ENCODE results near the gene KCNQ5.

KCNQ5 gene

GRCh38 chr6:72760114-72760793, 138.4 kb downstream of the KCNQ5 start:
- Histone ChIP-seq H3K27ac (replicated peaks; ENCODE audit: low read length) (no peak overlapping the region), H3K9ac (ENCODE audit: low read depth, low read length, poor library complexity) (no peak overlapping the region), H3K79me1 (ENCODE audit: low read depth, low read length) (no peaks in the 10 kb centered on the region), H4K91ac (ENCODE audit: low read depth, low read length, poor library complexity) (no peak overlapping the region), H3K27me3 (ENCODE audit: control insufficient read depth in 3 of 3, insufficient read depth in 3 of 3, low read depth in 1 of 3, low read length in 3 of 3) (no peaks in the 10 kb centered on the region), H3K4me3 (ENCODE audit: low read length in 2 of 2) (no peak overlapping the region), H4K8ac (ENCODE audit: low read depth, low read length) (no peak overlapping the region), H2AK5ac (ENCODE audit: low read depth, low read length) (no peak overlapping the region), H2BK120ac (ENCODE audit: low read depth, low read length) (no peak overlapping the region), H3K9me3 (replicated peaks in 1 of 2; ENCODE audit: control insufficient read depth in 2 of 2, insufficient read depth in 1 of 2, low read depth in 1 of 2, low read length in 2 of 2) (no peaks in the 10 kb centered on the region), H3K4me1 (ENCODE audit: control insufficient read depth in 2 of 2, insufficient read depth in 1 of 2, low read depth in 1 of 2, low read length in 2 of 2) (peaks cover 0 to 1% of the 10 kb centered on the region in 2 donors), H3K14ac (ENCODE audit: low read length) (no peak overlapping the region), H2BK5ac (ENCODE audit: low read length) (no peak overlapping the region), H2BK12ac (ENCODE audit: low read length) (no peak overlapping the region), H2BK15ac (ENCODE audit: low read length) (no peak overlapping the region), H3K36me3 (replicated peaks in 1 of 2; ENCODE audit: control insufficient read depth in 2 of 2, insufficient read depth in 2 of 2, low read length in 2 of 2) (no peaks in the 10 kb centered on the region), H2AFZ (ENCODE audit: low read length) (no peak overlapping the region), H3K18ac (ENCODE audit: low read length) (no peak overlapping the region), H3K4me2 (ENCODE audit: insufficient read depth, low read length, poor library complexity, severe bottlenecking) (no peak overlapping the region), H3K23ac (ENCODE audit: low read depth, low read length, poor library complexity) (no peak overlapping the region), H3K4ac (ENCODE audit: low read length) (no peak overlapping the region)
- WGBS, 2 donors (ENCODE audit: extremely low coverage in 2 of 2, insufficient read length in 2 of 2, insufficient replicate concordance in 1 of 2), result no CpG with 5 or more reads among the region's 4 CpGs
- no peak for DNase-seq (ENCODE audit: low spot score)

DNA sequence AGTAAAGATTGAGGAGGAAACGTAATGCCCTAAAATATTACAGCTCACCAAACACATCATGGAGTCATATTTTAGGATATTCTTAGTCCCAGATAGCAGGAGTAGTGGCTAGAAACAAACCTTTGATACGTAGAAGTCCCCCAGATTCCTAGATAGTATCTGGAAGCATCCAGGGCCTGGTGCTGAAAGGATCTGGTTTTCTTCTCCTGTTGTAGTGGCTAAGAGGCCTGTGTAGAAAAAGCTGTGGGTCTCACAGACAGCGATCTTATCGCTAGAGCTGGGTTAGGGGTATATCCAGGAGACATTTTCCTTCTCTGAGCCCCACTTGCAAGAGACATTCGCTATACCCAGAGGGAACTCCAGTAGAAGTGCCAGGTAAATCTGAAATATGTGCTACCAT, 139.9 kb downstream of the KCNQ5 start:
- Histone ChIP-seq H3K18ac (ENCODE audit: low read length) (peak overlapping the region; percentile 38), H3K9ac (ENCODE audit: low read depth, low read length, poor library complexity) (no peak overlapping the region), H2AK5ac (ENCODE audit: low read depth, low read length) (no peak overlapping the region), H2BK5ac (ENCODE audit: low read length) (no peak overlapping the region), H3K79me1 (ENCODE audit: low read depth, low read length) (no peaks in the 10 kb centered on the region), H3K36me3 (replicated peaks in 1 of 2; ENCODE audit: control insufficient read depth in 2 of 2, insufficient read depth in 2 of 2, low read length in 2 of 2) (no peaks in the 10 kb centered on the region), H4K91ac (ENCODE audit: low read depth, low read length, poor library complexity) (no peak overlapping the region), H3K4ac (ENCODE audit: low read length) (no peak overlapping the region), H2BK12ac (ENCODE audit: low read length) (no peak overlapping the region), H2BK120ac (ENCODE audit: low read depth, low read length) (no peak overlapping the region), H2AFZ (ENCODE audit: low read length) (no peak overlapping the region), H3K4me3 (ENCODE audit: low read length in 2 of 2) (no peak overlapping the region), H3K9me3 (replicated peaks in 1 of 2; ENCODE audit: control insufficient read depth in 2 of 2, insufficient read depth in 1 of 2, low read depth in 1 of 2, low read length in 2 of 2) (no peaks in the 10 kb centered on the region), H3K23ac (ENCODE audit: low read depth, low read length, poor library complexity) (no peak overlapping the region), H2BK15ac (ENCODE audit: low read length) (no peak overlapping the region), H4K8ac (ENCODE audit: low read depth, low read length) (no peak overlapping the region), H3K27me3 (ENCODE audit: control insufficient read depth in 3 of 3, insufficient read depth in 3 of 3, low read depth in 1 of 3, low read length in 3 of 3) (no peaks in the 10 kb centered on the region), H3K4me2 (ENCODE audit: insufficient read depth, low read length, poor library complexity, severe bottlenecking) (no peak overlapping the region), H3K4me1 (ENCODE audit: control insufficient read depth in 2 of 2, insufficient read depth in 1 of 2, low read depth in 1 of 2, low read length in 2 of 2) (peaks cover 0 to 1% of the 10 kb centered on the region in 2 donors), H3K14ac (ENCODE audit: low read length) (no peak overlapping the region), H3K27ac (replicated peaks; ENCODE audit: low read length) (no peak overlapping the region)
- no CpG with 5 or more reads among the region's 5 CpGs for WGBS, 2 donors (ENCODE audit: extremely low coverage in 2 of 2, insufficient read length in 2 of 2, insufficient replicate concordance in 1 of 2)
- DNase-seq (ENCODE audit: low spot score), result no peak

DNA sequence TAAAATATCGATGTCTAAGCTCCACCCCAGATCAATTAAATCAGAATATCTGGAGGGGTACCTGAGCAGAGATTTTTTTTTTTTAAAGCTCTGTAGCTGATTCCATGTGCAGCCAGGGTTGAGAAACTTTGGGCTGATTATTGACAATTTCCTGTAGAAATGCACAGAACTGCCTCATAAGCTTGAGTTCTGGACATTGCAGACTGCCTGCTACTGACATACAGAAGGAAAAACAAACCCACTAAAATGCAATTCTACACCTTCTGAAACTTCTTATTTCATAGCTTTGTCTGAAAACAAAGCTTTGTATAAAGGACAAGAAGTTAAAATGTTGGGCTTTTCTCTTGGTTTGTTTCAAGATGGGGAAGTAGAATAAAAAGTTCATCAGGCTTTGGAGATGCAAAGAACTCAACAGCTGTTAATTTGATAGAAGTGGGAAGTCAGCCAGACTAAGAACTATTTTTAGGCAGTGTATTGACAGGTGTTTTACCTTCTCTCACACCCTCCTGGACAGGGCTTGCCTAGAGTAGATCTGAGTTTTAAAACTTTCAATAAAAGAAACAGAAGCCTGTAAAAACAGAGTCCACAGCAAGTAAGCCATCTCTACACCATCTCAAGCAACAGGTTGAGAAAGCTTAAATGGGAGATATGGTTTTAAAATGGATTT, 147.7 kb downstream of the KCNQ5 start:
- H4K91ac ChIP-seq (ENCODE audit: low read depth, low read length, poor library complexity), result no peak overlapping the region

DNA sequence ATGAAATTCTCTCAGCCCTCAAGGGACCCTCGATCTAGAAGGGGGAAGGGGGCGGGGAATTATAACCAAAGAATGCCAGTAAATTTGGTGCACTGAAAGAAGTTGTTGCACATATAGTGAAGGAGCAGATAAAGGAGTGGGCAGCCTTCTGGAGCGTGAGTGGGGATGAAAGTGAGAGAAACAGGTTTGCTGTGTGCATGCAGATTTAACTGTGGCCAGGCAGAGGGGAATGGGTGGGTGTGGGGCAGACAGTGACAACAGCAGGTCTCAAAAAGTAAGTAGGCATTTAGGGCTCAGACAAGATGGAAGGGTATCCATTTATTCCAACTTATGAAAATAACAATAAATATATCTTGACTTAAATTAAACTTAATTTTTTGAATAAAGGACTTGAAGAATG, 149.1 kb downstream of the KCNQ5 start:
- Histone ChIP-seq H2AK5ac (ENCODE audit: low read depth, low read length) (no peak overlapping the region), H3K9ac (ENCODE audit: low read depth, low read length, poor library complexity) (no peak overlapping the region), H3K27me3 (ENCODE audit: control insufficient read depth in 3 of 3, insufficient read depth in 3 of 3, low read depth in 1 of 3, low read length in 3 of 3) (no peaks in the 10 kb centered on the region), H3K36me3 (replicated peaks in 1 of 2; ENCODE audit: control insufficient read depth in 2 of 2, insufficient read depth in 2 of 2, low read length in 2 of 2) (no peaks in the 10 kb centered on the region), H3K4me2 (ENCODE audit: insufficient read depth, low read length, poor library complexity, severe bottlenecking) (no peak overlapping the region), H3K4ac (ENCODE audit: low read length) (no peak overlapping the region), H4K91ac (ENCODE audit: low read depth, low read length, poor library complexity) (no peak overlapping the region), H2BK12ac (ENCODE audit: low read length) (no peak overlapping the region), H2BK15ac (ENCODE audit: low read length) (no peak overlapping the region), H3K23ac (ENCODE audit: low read depth, low read length, poor library complexity) (no peak overlapping the region), H3K14ac (ENCODE audit: low read length) (peak overlapping the region; percentile 56), H2BK120ac (ENCODE audit: low read depth, low read length) (no peak overlapping the region), H3K9me3 (replicated peaks in 1 of 2; ENCODE audit: control insufficient read depth in 2 of 2, insufficient read depth in 1 of 2, low read depth in 1 of 2, low read length in 2 of 2) (no peaks in the 10 kb centered on the region), H4K8ac (ENCODE audit: low read depth, low read length) (no peak overlapping the region), H2AFZ (ENCODE audit: low read length) (no peak overlapping the region), H2BK5ac (ENCODE audit: low read length) (no peak overlapping the region), H3K18ac (ENCODE audit: low read length) (no peak overlapping the region), H3K27ac (replicated peaks; ENCODE audit: low read length) (no peak overlapping the region), H3K79me1 (ENCODE audit: low read depth, low read length) (no peaks in the 10 kb centered on the region), H3K4me3 (ENCODE audit: low read length in 2 of 2) (no peak overlapping the region), H3K4me1 (ENCODE audit: control insufficient read depth in 2 of 2, insufficient read depth in 1 of 2, low read depth in 1 of 2, low read length in 2 of 2) (no peaks in the 10 kb centered on the region)
- no peak for DNase-seq (ENCODE audit: low spot score)
- WGBS, 2 donors (ENCODE audit: extremely low coverage in 2 of 2, insufficient read length in 2 of 2, insufficient replicate concordance in 1 of 2), result no CpG with 5 or more reads among the region's 3 CpGs

More for the DNA sequence above, 147.7 kb downstream of the KCNQ5 start:
- Histone ChIP-seq H3K4me3 (ENCODE audit: low read length in 2 of 2) (no peak overlapping the region), H3K14ac (ENCODE audit: low read length) (no peak overlapping the region), H2BK15ac (ENCODE audit: low read length) (no peak overlapping the region), H2BK12ac (ENCODE audit: low read length) (no peak overlapping the region), H3K79me1 (ENCODE audit: low read depth, low read length) (no peaks in the 10 kb centered on the region), H3K4ac (ENCODE audit: low read length) (no peak overlapping the region), H2BK5ac (ENCODE audit: low read length) (no peak overlapping the region), H3K9me3 (replicated peaks in 1 of 2; ENCODE audit: control insufficient read depth in 2 of 2, insufficient read depth in 1 of 2, low read depth in 1 of 2, low read length in 2 of 2) (no peaks in the 10 kb centered on the region), H3K18ac (ENCODE audit: low read length) (no peak overlapping the region), H3K27ac (replicated peaks; ENCODE audit: low read length) (no peak overlapping the region), H3K9ac (ENCODE audit: low read depth, low read length, poor library complexity) (no peak overlapping the region), H3K27me3 (ENCODE audit: control insufficient read depth in 3 of 3, insufficient read depth in 3 of 3, low read depth in 1 of 3, low read length in 3 of 3) (no peaks in the 10 kb centered on the region), H3K36me3 (replicated peaks in 1 of 2; ENCODE audit: control insufficient read depth in 2 of 2, insufficient read depth in 2 of 2, low read length in 2 of 2) (no peaks in the 10 kb centered on the region), H2AFZ (ENCODE audit: low read length) (no peak overlapping the region), H3K23ac (ENCODE audit: low read depth, low read length, poor library complexity) (no peak overlapping the region), H2AK5ac (ENCODE audit: low read depth, low read length) (no peak overlapping the region), H4K8ac (ENCODE audit: low read depth, low read length) (no peak overlapping the region), H3K4me2 (ENCODE audit: insufficient read depth, low read length, poor library complexity, severe bottlenecking) (no peak overlapping the region), H2BK120ac (ENCODE audit: low read depth, low read length) (no peak overlapping the region), H3K4me1 (ENCODE audit: control insufficient read depth in 2 of 2, insufficient read depth in 1 of 2, low read depth in 1 of 2, low read length in 2 of 2) (no peaks in the 10 kb centered on the region)
- no CpG with 5 or more reads among the region's 1 CpG for WGBS, 2 donors (ENCODE audit: extremely low coverage in 2 of 2, insufficient read length in 2 of 2, insufficient replicate concordance in 1 of 2)
- no peak for DNase-seq (ENCODE audit: low spot score)
